SK-N-SH (cell line): ENCODE data around the gene TMCO2. TPM values are rescaled to one million over a fixed set of nuclear protein-coding genes. Genes with fewer than 3 reads are reported as not detected.

ENCODE experiments used
- CTCF ChIA-PET: fragments of 300-600, 350-600 bp; formaldehyde crosslinking; extraction: SDS; loops from one replicate; lab custom pipeline; 2021; lab: Yijun Ruan, JAX
- POLR2A ChIA-PET: fragments of 350-600 bp; sonication (Branson Sonifier 250); formaldehyde crosslinking; extraction: SDS; loops from one replicate; lab custom pipeline; 2020; ENCODE audit warnings: antibody characterized with exemption, inconsistent platforms; lab: Yijun Ruan, JAX
- DNase-seq: peaks from one replicate; pipeline ENCODE4 v3.0.0; 2012
- H2AFZ ChIP-seq: fragments of 200-600 bp; sonication (generic); 2 replicates; pipeline ENCODE4 v1.8.1; 2016; ENCODE audit warnings: antibody characterized with exemption, mild to moderate bottlenecking, low read depth
- H3F3A ChIP-seq: fragments of 200-600 bp; sonication (generic); replicated peaks from 2 replicates; pipeline ENCODE3; 2016; ENCODE audit warnings: antibody characterized with exemption, mild to moderate bottlenecking; ENCODE audit not compliant: insufficient read depth
- H3K27ac ChIP-seq, 2 experiments: fragments of 200-500 bp in 1 of 2; fragments of 200-600 bp in 1 of 2; sonication (Bioruptor generic) in 1 of 2; sonication (generic), shearing (Covaris generic) in 1 of 2; 2 replicates each; pipeline versions ENCODE4 v1.5.1 to v1.6.1; 2014 to 2016; ENCODE audit warnings: low read depth in 2 of 2, inconsistent platforms in 1 of 2, low read length in 1 of 2, mild to moderate bottlenecking in 1 of 2, mixed read lengths in 1 of 2
- H3K27me3 ChIP-seq: fragments of 200-600 bp; sonication (generic), shearing (Covaris generic); 2 replicates; pipeline ENCODE4 v1.6.1; 2016; ENCODE audit warnings: mixed run types; ENCODE audit not compliant: insufficient read depth
- H3K36me3 ChIP-seq, 2 experiments: fragments of 200-500 bp in 1 of 2; fragments of 200-600 bp in 1 of 2; sonication (Bioruptor generic) in 1 of 2; sonication (generic) in 1 of 2; replicated peaks in 1 of 2; 2 replicates each; pipeline versions ENCODE3 to v1.5.1; 2014 to 2016; ENCODE audit warnings: low read length in 1 of 2, mild to moderate bottlenecking in 1 of 2; ENCODE audit not compliant: insufficient read depth in 2 of 2, control insufficient read depth in 1 of 2
- H3K4me1 ChIP-seq, 2 experiments: fragments of 200-500 bp in 1 of 2; fragments of 200-600 bp in 1 of 2; sonication (Bioruptor generic) in 1 of 2; sonication (generic), shearing (Covaris generic) in 1 of 2; 2 replicates each; pipeline versions ENCODE4 v1.5.1 to v1.6.1; 2014 to 2016; ENCODE audit warnings: low read depth in 1 of 2, low read length in 1 of 2, mixed run types in 1 of 2; ENCODE audit not compliant: insufficient read depth in 2 of 2, control insufficient read depth in 1 of 2
- H3K4me2 ChIP-seq: fragments of 200-600 bp; sonication (generic), shearing (Covaris generic); 2 replicates; pipeline ENCODE4 v1.6.1; 2017; ENCODE audit warnings: mixed run types
- H3K4me3 ChIP-seq, 2 experiments: fragments of 200-500 bp in 1 of 2; fragments of 200-600 bp in 1 of 2; sonication (Bioruptor generic) in 1 of 2; sonication (generic), shearing (Covaris generic) in 1 of 2; 2 replicates each; pipeline versions ENCODE4 v1.5.1 to v1.8.1; 2014 to 2016; ENCODE audit warnings: low read depth in 2 of 2, inconsistent platforms in 1 of 2, low read length in 1 of 2, mild to moderate bottlenecking in 1 of 2, mixed read lengths in 1 of 2, moderate library complexity in 1 of 2
- H3K79me2 ChIP-seq: fragments of 200-600 bp; sonication (generic); 2 replicates; pipeline ENCODE4 v1.8.1; 2017; ENCODE audit warnings: mild to moderate bottlenecking; ENCODE audit not compliant: insufficient read depth
- H3K9ac ChIP-seq: fragments of 200-600 bp; sonication (generic); 2 replicates; pipeline ENCODE4 v1.6.1; 2017; ENCODE audit warnings: mixed run types
- H3K9me2 ChIP-seq: fragments of 200-600 bp; sonication (generic); 2 replicates; pipeline ENCODE4 v1.6.1; 2017; ENCODE audit warnings: mixed run types
- H3K9me3 ChIP-seq: fragments of 200-600 bp; sonication (generic); 2 replicates; pipeline ENCODE4 v1.6.1; 2017; ENCODE audit warnings: mixed run types, mild to moderate bottlenecking, moderate library complexity
- H4K20me1 ChIP-seq: fragments of 200-600 bp; sonication (generic); 2 replicates; pipeline ENCODE4 v1.6.1; 2017; ENCODE audit warnings: mild to moderate bottlenecking, mixed run types; ENCODE audit not compliant: insufficient read depth
- ELF1 ChIP-seq: IDR thresholded peaks from 2 replicates; pipeline ENCODE4 v1.4.0; 2012
- FOSL2 ChIP-seq: IDR thresholded peaks from 2 replicates; pipeline ENCODE4 v1.4.0; 2012; ENCODE audit warnings: low read depth, mild to moderate bottlenecking, moderate library complexity, borderline replicate concordance
- FOXJ3 ChIP-seq: sonication (generic); formaldehyde crosslinking; IDR thresholded peaks from 2 replicates; pipeline ENCODE4 v1.5.1; 2020; ENCODE audit warnings: mild to moderate bottlenecking, missing genetic modification reagents
- NRF1 ChIP-seq: IDR thresholded peaks from 2 replicates; pipeline ENCODE4 v1.6.1; 2012; ENCODE audit warnings: low read depth, mild to moderate bottlenecking, low read length
- RCOR1 ChIP-seq: fragments of 150-350 bp; IDR thresholded peaks from 2 replicates; pipeline ENCODE4 v1.6.1; 2017; ENCODE audit warnings: antibody characterized with exemption, low read length
- RXRA ChIP-seq: IDR thresholded peaks from 2 replicates; pipeline ENCODE4 v1.4.0; 2012; ENCODE audit warnings: low read depth, mild to moderate bottlenecking, borderline replicate concordance
- SIN3A ChIP-seq: IDR thresholded peaks from 2 replicates; pipeline ENCODE4 v1.6.1; 2012; ENCODE audit warnings: low read depth, mild to moderate bottlenecking, low read length, moderate library complexity, borderline replicate concordance
- TAF1 ChIP-seq: IDR thresholded peaks from 2 replicates; pipeline ENCODE4 v1.6.1; 2012; ENCODE audit warnings: low read depth, mild to moderate bottlenecking, low read length, moderate library complexity, borderline replicate concordance
- WGBS: methylation state at CpG from one replicate; pipeline ENCODE4 v1.1.6; 2017; ENCODE audit warnings: low lambda C conversion rate; 5-methylcytosine and 5-hydroxymethylcytosine counted together
- polyA plus RNA-seq, 3 experiments: library from polyadenylated mRNA; depleted of rRNA; stranded (reverse); fragments of >200 nt; gene quantifications; 2 replicates each; pipeline ENCODE4 v1.2.3, GENCODE V29; 2012
- TF ChIP-seq, protein P1 (sequence below): IDR thresholded peaks from 2 replicates; pipeline ENCODE4 v1.4.0; 2012; ENCODE audit warnings: low read depth
- TF ChIP-seq, protein P2 (sequence below): fragments of 150-350 bp; IDR thresholded peaks from 2 replicates; pipeline ENCODE4 v1.6.1; 2017; ENCODE audit warnings: antibody characterized with exemption, low read length, low read depth, borderline replicate concordance
- TF ChIP-seq, protein P3 (sequence below): IDR thresholded peaks from 2 replicates; pipeline ENCODE4 v1.4.0; 2012; ENCODE audit warnings: low read depth, borderline replicate concordance

TMCO2 gene
- polyA plus RNA-seq, 1 of the 3 experiments (the other 2 are of a cell fraction): not detected

DNA sequence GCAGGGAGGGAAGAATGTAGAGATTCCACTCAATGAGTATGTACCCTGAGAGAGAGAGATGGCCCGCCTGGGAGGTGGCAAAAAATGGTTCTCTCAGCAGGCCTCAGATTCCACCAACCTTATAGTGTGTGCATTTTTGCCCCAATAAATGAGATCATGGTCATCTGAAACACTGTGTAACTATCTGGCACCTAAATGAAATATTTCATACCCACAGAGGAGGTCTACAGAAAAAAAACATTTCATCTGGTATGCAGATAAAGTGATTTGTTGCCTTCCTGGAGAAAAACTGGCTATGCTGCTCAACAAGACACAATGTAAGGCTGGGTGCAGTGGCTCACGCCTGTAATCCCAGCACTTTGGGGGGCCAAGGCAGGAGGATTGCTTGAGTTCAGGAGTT, 4.9 kb downstream of the TMCO2 start:
- H2AFZ ChIP-seq: no peak overlapping the region
- peaks cover 8% of the 10 kb centered on the region for H3F3A ChIP-seq
- no peak overlapping the region for H3K27ac ChIP-seq
- TF ChIP-seq ELF1 (no peak), TAF1 (no peak), RXRA (no peak)
- TF ChIP-seq, protein P1, sequence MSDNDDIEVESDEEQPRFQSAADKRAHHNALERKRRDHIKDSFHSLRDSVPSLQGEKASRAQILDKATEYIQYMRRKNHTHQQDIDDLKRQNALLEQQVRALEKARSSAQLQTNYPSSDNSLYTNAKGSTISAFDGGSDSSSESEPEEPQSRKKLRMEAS: no peak
- H3K9me3 ChIP-seq: no peaks in the 10 kb centered on the region
- CTCF ChIA-PET: no interaction called here
- peaks cover 5 to 7% of the 10 kb centered on the region in 2 experiments; a peak in 3 of 4 replicates for H3K4me1 ChIP-seq
- H3K9ac ChIP-seq: no peak overlapping the region
- H3K36me3 ChIP-seq: peaks cover 0 to 5% of the 10 kb centered on the region in 2 experiments
- H3K9me2 ChIP-seq: no peaks in the 10 kb centered on the region
- no peak overlapping the region for H3K4me3 ChIP-seq
- no peaks in the 10 kb centered on the region for H3K27me3 ChIP-seq
- WGBS: 90% methylated on average over 2 of the region's 2 CpGs
- DNase-seq: no peak
- POLR2A ChIA-PET: no interaction called here
- no peaks in the 10 kb centered on the region for H4K20me1 ChIP-seq
- no peak overlapping the region for H3K4me2 ChIP-seq
- H3K79me2 ChIP-seq: peaks cover 29% of the 10 kb centered on the region

DNA sequence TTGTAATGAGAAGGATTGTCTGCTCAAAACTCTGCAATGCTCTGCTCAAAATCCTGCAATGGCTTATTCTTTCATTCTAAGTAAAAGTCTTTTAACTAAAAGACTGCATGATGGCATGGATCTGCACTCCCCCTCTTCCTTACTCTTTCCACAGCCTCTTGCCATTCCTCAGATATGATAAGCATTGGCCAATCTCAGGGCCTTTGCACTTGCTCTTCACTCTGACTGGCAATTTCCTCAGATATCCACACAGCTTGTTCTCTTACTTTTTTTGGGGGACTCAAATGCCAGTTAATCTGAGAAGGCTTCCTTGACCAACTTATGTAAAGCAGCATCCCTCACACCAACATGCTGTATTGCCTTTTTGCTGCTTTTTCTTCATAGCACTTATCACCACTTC, 7.5 kb downstream of the TMCO2 start:
- H3K9ac ChIP-seq: no peak overlapping the region
- H3K27ac ChIP-seq: no peak overlapping the region
- H2AFZ ChIP-seq: no peak overlapping the region
- peaks cover 10 to 11% of the 10 kb centered on the region in 2 experiments; a peak in 3 of 4 replicates for H3K4me1 ChIP-seq
- TF ChIP-seq FOXJ3 (no peak), NRF1 (no peak), FOSL2 (no peak), SIN3A (no peak), RCOR1 (no peak)
- TF ChIP-seq, protein P2, sequence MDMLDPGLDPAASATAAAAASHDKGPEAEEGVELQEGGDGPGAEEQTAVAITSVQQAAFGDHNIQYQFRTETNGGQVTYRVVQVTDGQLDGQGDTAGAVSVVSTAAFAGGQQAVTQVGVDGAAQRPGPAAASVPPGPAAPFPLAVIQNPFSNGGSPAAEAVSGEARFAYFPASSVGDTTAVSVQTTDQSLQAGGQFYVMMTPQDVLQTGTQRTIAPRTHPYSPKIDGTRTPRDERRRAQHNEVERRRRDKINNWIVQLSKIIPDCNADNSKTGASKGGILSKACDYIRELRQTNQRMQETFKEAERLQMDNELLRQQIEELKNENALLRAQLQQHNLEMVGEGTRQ: no peak
- TF ChIP-seq, protein P3, sequence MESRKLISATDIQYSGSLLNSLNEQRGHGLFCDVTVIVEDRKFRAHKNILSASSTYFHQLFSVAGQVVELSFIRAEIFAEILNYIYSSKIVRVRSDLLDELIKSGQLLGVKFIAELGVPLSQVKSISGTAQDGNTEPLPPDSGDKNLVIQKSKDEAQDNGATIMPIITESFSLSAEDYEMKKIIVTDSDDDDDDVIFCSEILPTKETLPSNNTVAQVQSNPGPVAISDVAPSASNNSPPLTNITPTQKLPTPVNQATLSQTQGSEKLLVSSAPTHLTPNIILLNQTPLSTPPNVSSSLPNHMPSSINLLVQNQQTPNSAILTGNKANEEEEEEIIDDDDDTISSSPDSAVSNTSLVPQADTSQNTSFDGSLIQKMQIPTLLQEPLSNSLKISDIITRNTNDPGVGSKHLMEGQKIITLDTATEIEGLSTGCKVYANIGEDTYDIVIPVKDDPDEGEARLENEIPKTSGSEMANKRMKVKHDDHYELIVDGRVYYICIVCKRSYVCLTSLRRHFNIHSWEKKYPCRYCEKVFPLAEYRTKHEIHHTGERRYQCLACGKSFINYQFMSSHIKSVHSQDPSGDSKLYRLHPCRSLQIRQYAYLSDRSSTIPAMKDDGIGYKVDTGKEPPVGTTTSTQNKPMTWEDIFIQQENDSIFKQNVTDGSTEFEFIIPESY: no peak
- TF ChIP-seq, protein P1: no peak
- H3K9me3 ChIP-seq: no peaks in the 10 kb centered on the region
- POLR2A ChIA-PET: no interaction called here
- H3K4me3 ChIP-seq: no peak overlapping the region
- no peaks in the 10 kb centered on the region for H3K9me2 ChIP-seq
- CTCF ChIA-PET: interaction anchor here (0.7 to 1.1 kb wide), 2 partner anchors 60 to 111 kb away, joined by 4 read pairs; no protein-coding TSS in a partner anchor
- no peaks in the 10 kb centered on the region for H4K20me1 ChIP-seq
- H3K27me3 ChIP-seq: no peaks in the 10 kb centered on the region
- H3K79me2 ChIP-seq: peaks cover 50% of the 10 kb centered on the region
- H3K4me2 ChIP-seq: no peak overlapping the region
- H3F3A ChIP-seq: peaks cover 9% of the 10 kb centered on the region
- DNase-seq: no peak
- H3K36me3 ChIP-seq: peaks cover under 1 to 9% of the 10 kb centered on the region in 2 experiments
